GM19035 (cell line): Measurements from ENCODE around the gene CNPY3.
"Not testable (repeated sequence)": the region's sequence is repeated elsewhere in the genome, so short reads cannot be mapped to it uniquely, and the experiment has no call there.

Source experiments
- ATAC-seq: cut with Tn5 transposase; IDR thresholded peaks from one replicate; pipeline ENCODE4 v1.9.1; 2021; ENCODE audit not compliant: unreplicated experiment

CNPY3 gene

DNA sequence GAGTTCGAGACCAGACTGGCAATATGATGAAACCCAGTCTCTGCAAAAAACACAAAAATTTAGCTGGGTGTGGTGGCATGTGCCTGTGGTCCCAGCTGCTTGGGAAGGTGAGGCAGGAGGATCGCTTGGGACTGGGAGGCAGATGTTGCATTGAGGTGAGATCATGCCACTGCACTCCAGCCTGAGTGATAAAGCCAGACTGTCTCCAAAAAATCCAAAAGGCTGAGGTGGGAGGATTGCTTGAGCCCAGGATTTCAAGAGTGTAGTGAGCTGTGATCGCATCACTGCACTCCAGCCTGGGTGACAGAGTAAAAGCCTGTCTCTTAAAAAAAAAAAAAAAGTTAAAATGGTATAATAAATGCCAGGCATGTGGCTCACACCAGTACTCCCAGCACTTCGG, 14.7 kb upstream of the CNPY3 start:
- no peak for ATAC-seq

DNA sequence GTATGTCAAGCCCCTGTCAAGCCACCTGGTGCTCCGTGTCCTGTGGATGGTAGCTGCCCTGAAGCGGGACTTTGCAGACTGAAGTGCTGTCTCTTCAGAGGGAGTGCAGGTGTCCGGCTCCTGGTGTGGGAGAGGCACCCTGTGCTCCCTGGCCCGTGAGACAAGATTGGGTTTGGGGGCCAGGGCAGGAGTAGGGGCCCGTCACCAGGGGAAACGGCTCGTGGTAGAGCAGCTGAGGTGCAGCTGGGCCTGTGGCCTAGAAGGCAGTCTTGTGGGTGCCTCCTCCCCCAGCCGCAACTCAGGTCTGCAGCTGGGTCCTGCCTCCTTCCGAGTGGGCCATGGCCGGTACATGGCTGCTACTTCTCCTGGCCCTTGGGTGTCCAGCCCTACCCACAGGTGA, 13.5 kb upstream of the CNPY3 start, which contains the start of gene PTCRA:
Gene PTCRA, plus strand, starts transcription at position 322 of the 400 bp plus-strand sequence. Its CDS starts 17 bp downstream, at position 339.
- ATAC-seq, result no peak

DNA sequence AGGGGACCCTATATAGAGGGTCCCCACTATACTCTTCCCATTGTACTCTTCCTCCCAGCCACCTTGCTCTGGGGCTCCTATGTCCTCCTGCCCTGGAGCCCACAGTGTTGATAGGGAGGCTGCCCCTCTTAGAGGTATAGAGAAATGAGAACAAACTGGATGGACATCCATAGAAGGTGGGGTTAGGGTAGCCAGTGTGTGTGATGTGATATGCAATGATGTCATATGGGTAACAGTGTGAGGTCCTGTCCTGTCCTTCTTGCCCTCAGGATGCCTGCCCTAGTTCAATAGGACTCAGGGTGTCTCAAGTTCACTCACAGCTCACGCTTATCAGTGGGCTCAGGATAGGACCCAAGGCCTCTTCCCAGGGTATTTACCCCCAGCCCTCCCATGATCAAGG, 13.0 kb upstream of the CNPY3 start:
- ATAC-seq, result no peak

DNA sequence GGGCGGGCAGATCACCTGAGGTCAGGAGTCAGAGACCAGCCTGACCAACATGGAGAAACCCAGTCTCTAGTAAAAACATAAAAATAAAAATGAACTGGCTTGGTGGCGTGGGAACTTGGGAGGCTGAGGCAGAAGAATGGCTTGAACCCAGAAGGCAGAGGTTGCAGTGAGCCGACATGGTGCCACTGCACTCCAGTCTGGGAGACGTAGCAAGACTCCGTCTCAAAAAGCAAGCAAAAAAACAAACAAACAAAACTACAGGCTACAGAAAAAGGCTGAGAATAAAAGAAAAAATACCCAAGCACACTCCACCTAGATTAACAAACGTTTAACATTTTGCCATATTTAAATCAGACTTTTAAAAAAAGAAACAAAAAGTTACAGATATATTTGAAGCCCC, 7.5 kb upstream of the CNPY3 start:
- no peak for ATAC-seq

DNA sequence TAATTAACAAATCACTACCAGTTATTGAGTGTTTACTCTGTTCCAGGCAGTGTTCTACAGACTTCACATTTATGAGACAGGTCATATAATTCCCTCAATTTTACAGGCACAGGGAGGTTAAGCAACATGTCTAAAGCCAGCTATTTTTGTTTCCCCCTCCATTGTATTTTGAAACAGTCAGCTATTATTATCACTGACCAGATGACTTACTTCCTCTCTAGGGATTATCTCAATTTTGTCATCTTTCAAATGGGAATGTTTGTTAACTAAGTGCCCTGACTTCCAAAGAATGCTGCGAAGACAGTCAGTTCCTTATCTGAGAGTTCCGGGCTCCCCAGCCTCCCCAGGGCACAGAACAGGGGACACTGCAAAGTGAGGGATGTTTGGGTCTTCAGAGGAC, 5.6 kb upstream of the CNPY3 start:
- no peak for ATAC-seq

DNA sequence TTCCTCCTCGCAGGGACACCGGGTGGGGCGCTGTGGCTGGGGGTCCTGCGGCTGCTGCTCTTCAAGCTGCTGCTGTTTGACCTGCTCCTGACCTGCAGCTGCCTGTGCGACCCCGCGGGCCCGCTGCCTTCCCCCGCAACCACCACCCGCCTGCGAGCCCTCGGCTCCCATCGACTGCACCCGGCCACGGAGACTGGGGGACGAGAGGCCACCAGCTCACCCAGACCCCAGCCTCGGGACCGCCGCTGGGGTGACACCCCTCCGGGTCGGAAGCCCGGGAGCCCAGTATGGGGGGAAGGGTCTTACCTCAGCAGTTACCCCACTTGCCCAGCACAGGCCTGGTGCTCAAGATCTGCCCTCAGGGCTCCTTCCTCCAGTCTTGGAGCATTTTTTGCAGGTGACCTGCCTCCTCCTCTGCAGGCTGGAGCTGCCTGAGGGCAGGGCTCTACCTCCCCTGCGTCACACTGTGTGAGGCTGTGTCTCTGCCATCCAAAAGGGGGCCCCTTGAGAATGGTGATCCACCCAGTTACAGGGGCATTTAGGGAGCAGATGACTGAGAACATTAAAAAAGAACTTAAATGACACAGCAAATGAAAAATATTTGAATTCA, 3.9 kb upstream of the CNPY3 start:
- no peak for ATAC-seq

DNA sequence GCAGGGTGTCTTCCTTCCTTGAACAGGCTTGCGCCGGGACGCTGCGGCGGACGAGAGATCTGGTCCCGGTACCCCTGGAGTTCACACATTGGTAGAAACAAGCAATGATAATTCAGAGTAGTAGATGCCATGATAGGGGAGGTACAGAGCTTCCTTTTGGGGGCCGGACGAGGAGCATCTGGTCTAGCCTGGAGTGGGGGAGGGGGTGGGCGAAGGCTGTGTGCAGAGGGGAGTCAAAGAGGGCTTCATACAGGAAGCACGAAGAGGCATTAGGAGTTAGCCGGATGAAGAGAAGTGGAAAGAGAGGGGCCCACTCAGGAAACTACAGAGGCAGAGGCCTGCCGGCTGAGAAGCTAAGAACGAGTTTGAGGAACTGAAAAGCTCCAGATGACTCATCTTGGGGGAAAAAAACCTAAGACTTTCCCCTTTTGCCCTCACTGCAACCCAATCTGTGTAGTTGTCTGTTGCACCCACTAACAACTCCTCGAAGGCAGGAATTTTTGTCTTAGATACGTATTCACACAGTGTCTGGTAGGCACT, 611 bp downstream of the CNPY3 start:
- ATAC-seq, result peak; percentile 51

DNA sequence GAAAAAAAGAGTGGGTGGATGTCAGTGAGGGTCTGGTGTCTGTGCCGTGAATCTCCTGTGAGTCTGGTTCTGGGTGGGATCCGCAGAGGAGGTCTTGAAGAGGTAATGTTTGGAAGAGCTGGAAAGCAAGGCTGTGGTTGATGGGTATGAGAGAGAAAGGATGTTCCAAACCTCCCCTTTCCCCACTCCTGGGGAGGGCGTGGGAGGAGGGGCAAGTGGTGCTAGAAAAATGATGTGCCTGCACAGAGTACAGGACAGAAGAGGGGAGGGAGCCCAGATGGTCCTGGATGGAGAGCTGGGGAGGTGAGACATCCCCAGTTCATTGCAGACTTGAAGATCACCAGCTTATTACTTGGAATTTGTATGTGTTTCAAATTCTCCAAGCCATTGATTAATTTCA, 3.1 kb downstream of the CNPY3 start:
- ATAC-seq, result no peak

DNA sequence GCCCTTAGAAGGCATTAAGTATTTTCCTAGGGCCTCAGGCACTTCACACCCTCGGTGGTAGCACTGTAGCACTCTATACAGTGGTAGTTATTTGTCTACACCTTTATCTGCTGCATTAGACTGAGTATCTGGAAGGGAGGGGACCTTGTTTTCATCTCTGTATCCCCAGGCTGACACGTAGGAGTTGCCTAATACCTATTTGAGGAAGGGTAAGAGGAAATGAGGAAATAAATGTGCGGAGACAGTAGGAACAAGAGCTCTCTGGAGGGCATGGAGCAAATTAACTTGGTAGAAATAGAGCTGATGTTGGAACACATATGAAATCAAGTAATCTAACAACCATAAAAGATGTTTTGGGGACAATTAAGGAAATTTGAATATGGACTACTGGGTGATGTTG, 3.9 kb downstream of the CNPY3 start:
- ATAC-seq, result no peak

DNA sequence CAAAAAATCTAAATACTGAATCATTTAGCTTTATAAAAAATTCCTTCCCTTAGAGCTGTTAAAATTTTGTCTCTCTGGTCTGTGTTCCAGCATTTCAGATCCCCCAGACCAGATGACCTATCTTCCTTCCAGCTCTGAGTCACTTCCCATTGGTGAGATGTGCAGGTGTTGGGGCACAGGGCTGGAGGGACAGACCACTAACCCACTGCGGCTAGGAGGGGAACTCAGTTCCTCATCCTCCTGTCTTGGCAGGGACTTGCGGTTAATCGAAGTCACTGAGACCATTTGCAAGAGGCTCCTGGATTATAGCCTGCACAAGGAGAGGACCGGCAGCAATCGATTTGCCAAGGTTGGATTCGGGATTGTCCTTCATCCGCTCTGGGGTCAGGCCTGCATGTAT, 6.0 kb downstream of the CNPY3 start:
- no peak for ATAC-seq

DNA sequence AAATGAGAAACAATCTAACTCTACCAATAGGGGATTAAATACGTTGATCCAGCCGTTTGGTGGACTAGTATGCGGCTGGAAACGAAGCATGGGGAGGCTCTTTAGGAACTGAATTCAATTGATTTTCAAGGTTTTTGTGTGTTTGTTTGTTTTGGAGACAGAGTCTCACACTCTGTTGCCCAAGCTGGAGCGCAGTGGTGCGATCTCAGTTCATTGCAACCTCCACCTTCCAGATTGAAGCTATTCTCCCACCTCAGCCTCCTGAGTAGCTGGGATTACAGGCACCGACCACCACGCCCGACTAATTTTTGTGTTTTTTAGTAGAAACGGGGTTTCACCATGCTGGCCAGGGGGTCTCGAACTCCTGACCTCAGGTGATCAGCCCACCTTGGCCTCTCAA, 7.1 kb downstream of the CNPY3 start:
- no peak for ATAC-seq

DNA sequence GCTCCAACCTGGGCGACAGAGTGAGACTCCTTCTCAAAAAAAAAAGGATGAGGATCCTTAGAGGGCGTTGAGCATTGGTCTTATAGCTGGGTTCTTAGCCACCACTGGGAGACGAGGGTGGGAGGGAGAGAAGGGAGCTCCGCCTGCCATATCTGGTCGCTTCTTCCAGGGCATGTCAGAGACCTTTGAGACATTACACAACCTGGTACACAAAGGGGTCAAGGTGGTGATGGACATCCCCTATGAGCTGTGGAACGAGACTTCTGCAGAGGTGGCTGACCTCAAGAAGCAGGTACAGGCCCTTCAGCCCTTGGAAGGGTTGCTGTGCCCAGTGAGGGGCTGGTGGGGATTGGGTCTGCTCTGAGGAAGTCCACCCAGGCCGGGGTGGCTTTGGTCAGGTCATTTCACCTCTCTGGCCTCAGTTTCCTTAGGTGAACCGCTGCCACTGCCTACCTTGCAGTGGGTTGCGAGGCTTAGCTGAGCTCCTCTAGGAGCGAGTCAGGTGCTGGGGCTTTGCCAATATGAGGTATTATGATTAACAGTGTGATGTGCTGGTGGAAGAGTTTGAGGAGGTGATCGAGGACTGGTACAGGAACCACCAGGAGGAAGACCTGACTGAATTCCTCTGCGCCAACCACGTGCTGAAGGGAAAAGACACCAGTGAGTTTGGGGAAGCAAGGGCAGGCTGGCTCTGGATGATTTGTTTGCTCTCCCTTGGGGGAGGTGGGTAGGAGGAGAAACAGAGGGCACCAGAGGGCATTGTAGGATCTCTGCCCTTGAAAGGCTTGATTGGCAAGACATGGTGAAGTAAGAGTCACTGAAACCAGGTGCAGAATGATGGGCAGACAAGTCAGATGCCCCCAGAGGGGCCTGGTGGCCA, 8.5 kb downstream of the CNPY3 start:
- ATAC-seq, result no peak

DNA sequence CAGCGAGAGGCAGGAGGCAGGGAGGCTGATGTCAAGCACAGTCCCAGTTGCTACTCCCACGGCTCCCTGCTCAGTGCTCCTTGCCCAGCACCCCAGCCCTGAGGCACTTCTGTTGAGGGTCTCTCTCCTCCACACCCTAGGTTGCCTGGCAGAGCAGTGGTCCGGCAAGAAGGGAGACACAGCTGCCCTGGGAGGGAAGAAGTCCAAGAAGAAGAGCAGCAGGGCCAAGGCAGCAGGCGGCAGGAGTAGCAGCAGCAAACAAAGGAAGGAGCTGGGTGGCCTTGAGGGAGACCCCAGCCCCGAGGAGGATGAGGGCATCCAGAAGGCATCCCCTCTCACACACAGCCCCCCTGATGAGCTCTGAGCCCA, 9.1 kb downstream of the CNPY3 start:
- no peak for ATAC-seq

DNA sequence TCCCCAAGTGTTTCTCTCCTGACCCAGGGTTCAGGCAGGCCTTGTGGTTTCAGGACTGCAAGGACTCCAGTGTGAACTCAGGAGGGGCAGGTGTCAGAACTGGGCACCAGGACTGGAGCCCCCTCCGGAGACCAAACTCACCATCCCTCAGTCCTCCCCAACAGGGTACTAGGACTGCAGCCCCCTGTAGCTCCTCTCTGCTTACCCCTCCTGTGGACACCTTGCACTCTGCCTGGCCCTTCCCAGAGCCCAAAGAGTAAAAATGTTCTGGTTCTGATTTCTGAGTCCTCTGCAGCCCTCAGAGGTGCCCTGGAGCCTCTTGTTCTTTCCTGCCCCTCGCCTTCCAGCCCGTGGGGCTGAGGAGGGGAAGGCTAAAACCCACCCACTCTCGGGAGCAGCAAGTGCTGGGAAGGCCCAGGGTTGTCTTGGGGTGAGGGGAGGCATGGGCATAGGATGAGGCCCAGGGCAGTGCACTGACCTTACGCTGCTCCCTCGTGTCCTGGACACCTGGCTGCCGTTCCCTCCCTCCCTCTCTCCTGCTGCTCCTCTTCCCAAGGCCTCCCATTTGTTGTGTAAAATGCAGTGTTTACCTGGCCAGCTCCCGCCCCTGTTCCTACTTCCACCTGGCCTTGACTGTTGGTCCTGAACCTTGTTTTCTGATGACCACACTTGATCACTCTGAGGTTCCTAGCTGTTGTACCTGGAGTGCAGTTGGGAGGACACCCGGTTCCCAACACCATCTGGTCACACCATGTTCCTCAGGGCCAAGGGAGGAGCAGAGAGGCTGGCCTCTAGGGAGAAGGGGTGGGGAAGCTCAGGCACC, 9.9 kb downstream of the CNPY3 start:
- ATAC-seq, result no peak

DNA sequence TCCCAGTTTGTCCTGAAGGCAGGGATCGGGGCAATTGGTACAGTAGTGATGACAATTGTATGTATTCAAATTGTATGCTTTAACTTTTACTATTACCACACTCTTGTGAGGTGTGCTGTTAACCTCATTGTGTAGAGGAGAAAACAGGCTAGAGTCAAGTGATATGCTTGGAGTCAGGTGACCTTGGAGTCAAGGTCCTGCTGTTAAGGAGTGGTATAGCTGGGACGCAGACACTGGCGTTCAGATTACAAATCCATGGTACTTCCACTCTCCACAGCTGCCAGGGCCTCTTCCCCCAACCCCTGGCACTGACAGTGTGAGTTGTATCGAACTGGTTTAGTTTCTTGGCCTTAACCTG, 10.5 kb downstream of the CNPY3 start:
- no peak for ATAC-seq

DNA sequence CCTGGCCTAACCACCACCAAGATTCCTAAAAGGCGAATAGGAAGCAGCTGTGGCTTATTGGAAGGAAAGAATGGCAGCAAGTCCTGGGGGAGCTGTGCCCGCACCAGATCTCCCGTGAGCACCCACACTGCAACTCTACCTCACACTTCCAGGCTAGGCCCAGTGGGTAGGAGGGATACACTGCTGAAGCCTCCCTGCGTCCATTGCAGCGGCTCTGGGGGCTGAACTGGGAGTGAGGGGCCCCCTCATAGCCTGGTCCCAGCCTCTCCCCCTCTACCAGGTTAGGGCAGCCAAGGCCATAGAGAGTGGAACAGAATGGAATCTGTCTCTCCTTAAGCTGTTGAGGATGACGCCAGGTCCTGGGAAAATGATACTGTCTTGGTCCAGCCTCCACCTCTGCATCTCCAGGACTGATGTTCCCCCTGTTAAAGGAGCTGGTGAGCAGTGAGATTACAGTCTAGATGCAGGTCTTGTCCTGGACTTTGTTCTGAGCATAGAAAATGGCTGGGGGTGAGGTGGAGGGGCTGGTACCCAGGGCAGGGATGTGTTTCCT, 11.3 kb downstream of the CNPY3 start:
- ATAC-seq, result no peak

DNA sequence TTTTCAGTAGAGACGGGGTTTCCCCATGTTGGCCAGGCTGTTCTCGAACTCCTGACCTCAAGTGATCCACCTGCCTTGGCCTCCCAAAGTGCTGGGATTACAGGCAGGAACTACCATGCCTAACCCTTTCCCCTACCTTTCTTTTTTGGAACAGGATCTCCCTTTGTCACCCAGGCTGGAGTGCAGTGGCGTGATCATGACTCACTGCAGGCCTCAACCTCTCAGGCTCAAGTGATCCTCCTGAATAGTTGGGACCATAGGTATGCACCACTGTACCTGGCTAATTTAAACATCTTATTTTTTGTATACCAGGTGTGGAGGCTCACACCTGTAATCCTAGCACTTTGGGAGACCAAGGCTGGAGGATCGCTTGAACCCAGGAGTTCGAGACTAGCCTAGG, 12.1 kb downstream of the CNPY3 start:
- not testable (repeated sequence) for ATAC-seq

DNA sequence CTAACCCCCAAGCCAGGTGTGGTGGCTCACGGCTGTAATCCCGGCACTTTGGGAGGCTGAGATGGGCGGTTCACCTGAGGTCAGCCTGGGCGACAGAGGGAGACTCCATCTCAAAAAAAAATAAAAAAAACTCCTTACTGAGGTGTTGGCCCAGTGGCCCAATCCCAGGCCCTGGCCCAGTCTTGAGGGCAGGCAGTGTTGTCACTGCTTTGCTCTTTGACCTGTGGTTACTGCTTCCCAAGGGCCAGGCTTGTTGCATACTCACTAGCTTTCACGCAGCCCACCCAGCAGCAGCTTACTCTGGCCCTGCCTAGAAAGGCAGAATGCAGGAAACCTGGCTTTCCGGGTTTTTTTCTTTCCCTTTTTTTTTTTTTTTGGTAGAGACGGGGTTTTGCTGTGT, 13.2 kb downstream of the CNPY3 start:
- no peak for ATAC-seq

DNA sequence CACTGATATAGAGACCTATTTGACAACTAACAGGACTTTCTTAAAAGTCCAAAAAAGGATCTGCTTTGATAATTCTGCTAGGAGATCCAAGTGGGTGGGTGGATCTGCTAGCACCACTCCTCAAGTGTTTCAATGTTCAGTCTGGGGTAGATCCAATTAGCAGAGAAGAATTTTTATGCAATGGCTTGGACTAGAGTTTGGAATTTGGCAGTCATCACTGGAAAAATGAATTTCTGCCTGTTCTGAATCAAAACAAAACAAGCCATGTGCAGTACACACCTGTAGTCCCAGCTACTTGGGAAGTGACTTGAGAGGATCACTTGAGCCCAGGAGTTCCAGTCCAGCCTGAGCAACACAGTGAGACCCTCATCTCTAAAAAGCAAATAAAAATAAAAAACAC, 18.7 kb downstream of the CNPY3 start:
- ATAC-seq, result no peak

DNA sequence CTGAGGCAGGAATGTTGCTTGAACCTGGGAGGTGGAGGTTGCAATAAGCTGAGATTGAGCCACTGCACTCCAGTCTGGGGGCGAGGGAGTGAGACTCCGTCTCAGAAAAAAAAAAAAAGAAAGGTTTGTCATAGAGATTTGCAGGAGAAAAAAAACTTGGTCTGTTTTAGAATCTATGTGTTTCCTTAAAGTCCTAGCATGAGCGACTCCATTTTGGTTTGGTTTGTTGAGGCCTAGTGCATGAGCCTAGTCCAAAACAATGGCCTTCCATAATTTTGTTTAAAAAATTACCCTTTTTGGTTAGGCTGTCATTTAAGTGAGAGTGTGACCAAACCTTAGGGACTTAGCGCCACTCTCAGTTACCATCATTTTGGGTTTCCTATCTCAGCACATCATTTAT, 23.1 kb downstream of the CNPY3 start:
- no peak for ATAC-seq

DNA sequence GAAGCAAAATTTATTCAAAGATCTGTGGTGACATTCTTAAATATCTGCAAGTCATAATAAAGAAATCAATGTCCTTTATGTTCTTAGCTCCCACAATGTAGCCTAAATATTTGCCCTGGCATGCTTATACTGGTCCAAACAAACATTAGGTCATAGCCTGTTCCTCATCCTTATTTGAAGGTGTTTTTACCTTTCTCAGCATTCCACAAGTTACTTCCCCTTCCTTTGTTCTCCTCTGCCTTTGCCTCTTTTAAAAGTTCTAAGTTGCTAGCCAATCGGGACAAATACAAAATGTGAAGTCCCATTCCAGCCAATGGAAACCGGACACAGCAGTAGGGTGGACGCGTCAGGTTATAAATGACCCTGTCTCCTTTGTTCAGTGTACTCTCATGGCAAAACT, 25.1 kb downstream of the CNPY3 start:
- ATAC-seq, result not testable (repeated sequence)
